SH-SY5Y (cell line): ENCODE results near the gene CHST11.

Experiments used
- GATA2 ChIP-seq: IDR thresholded peaks from 2 replicates; pipeline ENCODE4 v1.6.1; 2011; ENCODE audit warnings: mild to moderate bottlenecking, low read depth, low read length
- GATA3 ChIP-seq: IDR thresholded peaks from 2 replicates; pipeline ENCODE4 v1.6.1; 2011; ENCODE audit warnings: low read depth, mild to moderate bottlenecking, low read length, moderate library complexity

GRCh38 chr12:104458694-104459367 lies 2.1 kb downstream of the CHST11 start:
- TF ChIP-seq GATA3 (no peak), GATA2 (no peak)
